H1 (cell line): Measurements from ENCODE around the gene RNU5D-1. TPM values are rescaled to one million over a fixed set of nuclear protein-coding genes. Genes with fewer than 3 reads are reported as not detected.

Source experiments
- BRCA1 ChIP-seq: IDR thresholded peaks from 2 replicates; pipeline ENCODE4 v1.6.1; 2012; ENCODE audit warnings: low read depth, low read length, improper control_type of control experiment
- CBX8 ChIP-seq: fragments of 300-800, 300-1000 bp; sonication (generic); IDR thresholded peaks from 2 replicates; pipeline ENCODE4 v1.7.1; 2016; ENCODE audit warnings: low read depth, low read length, borderline replicate concordance
- CEBPB ChIP-seq: IDR thresholded peaks from 2 replicates; pipeline ENCODE4 v1.6.1; 2012; ENCODE audit warnings: low read depth, low read length
- CHD2 ChIP-seq: IDR thresholded peaks from 2 replicates; pipeline ENCODE4 v1.6.1; 2012; ENCODE audit warnings: low read length, improper control_type of control experiment
- CREB1 ChIP-seq: IDR thresholded peaks from 2 replicates; pipeline ENCODE4 v1.6.1; 2012; ENCODE audit warnings: inconsistent platforms
- EGR1 ChIP-seq: IDR thresholded peaks from 2 replicates; pipeline ENCODE4 v1.6.1; 2011; ENCODE audit warnings: low read depth, low read length, borderline replicate concordance
- EP300 ChIP-seq, 2 experiments: IDR thresholded peaks; 1 replicate in 1 of 2; 2 replicates in 1 of 2; pipeline ENCODE4 v1.6.1; 2011 to 2012; ENCODE audit warnings: low read depth in 2 of 2, low read length in 2 of 2, mild to moderate bottlenecking in 2 of 2, borderline replicate concordance in 1 of 2, inconsistent platforms in 1 of 2, moderate library complexity in 1 of 2
- EZH2 ChIP-seq: fragments of 200-600 bp; sonication (generic); IDR thresholded peaks from 2 replicates; pipeline ENCODE4 v1.7.1; 2012; ENCODE audit warnings: low read depth, mild to moderate bottlenecking, moderate library complexity, low read length, inconsistent platforms; ENCODE audit not compliant: severe bottlenecking
- FOSL1 ChIP-seq: IDR thresholded peaks from 2 replicates; pipeline ENCODE4 v1.6.1; 2011; ENCODE audit warnings: mild to moderate bottlenecking, low read depth, low read length, moderate library complexity; ENCODE audit not compliant: insufficient read depth
- GTF2F1 ChIP-seq: IDR thresholded peaks from 2 replicates; pipeline ENCODE4 v1.6.1; 2012; ENCODE audit warnings: low read depth, low read length, improper control_type of control experiment, borderline replicate concordance
- JUN ChIP-seq: IDR thresholded peaks from 2 replicates; pipeline ENCODE4 v1.6.1; 2011; ENCODE audit warnings: low read depth, mild to moderate bottlenecking, improper control_type of control experiment, low read length
- KDM5A ChIP-seq: fragments of 200-600 bp; IDR thresholded peaks from 2 replicates; pipeline ENCODE4 v1.7.1; 2012; ENCODE audit warnings: mild to moderate bottlenecking, low read length, inconsistent platforms, mixed read lengths
- NANOG ChIP-seq: IDR thresholded peaks from 2 replicates; pipeline ENCODE4 v1.6.1; 2011; ENCODE audit warnings: low read length, low read depth, mild to moderate bottlenecking, inconsistent platforms; ENCODE audit not compliant: insufficient read depth, poor library complexity, severe bottlenecking
- NRF1 ChIP-seq: IDR thresholded peaks from 2 replicates; pipeline ENCODE4 v1.6.1; 2011; ENCODE audit warnings: mild to moderate bottlenecking, low read depth, low read length, improper control_type of control experiment
- POLR2AphosphoS5 ChIP-seq: IDR thresholded peaks from 2 replicates; pipeline ENCODE4 v1.6.1; 2011; ENCODE audit warnings: low read depth, low read length
- RFX5 ChIP-seq: IDR thresholded peaks from 2 replicates; pipeline ENCODE4 v1.6.1; 2011; ENCODE audit warnings: low read depth, low read length, improper control_type of control experiment, borderline replicate concordance
- SIX5 ChIP-seq: IDR thresholded peaks from 2 replicates; pipeline ENCODE4 v1.6.1; 2011; ENCODE audit warnings: mild to moderate bottlenecking, low read depth, low read length
- SP1 ChIP-seq: IDR thresholded peaks from 2 replicates; pipeline ENCODE4 v1.6.1; 2011; ENCODE audit warnings: low read depth, low read length
- SP2 ChIP-seq: IDR thresholded peaks from 2 replicates; pipeline ENCODE4 v1.6.1; 2012; ENCODE audit warnings: mild to moderate bottlenecking, low read length, inconsistent platforms
- TAF7 ChIP-seq: optimal IDR thresholded peaks from 2 replicates; pipeline ENCODE3; 2011; ENCODE audit warnings: low read depth, mild to moderate bottlenecking, inconsistent platforms, low read length, moderate library complexity, borderline replicate concordance
- TCF12 ChIP-seq: IDR thresholded peaks from 2 replicates; pipeline ENCODE4 v1.6.1; 2011; ENCODE audit warnings: low read depth, mild to moderate bottlenecking, low read length
- TEAD4 ChIP-seq: IDR thresholded peaks from 2 replicates; pipeline ENCODE4 v1.6.1; 2012; ENCODE audit warnings: low read depth, low read length, inconsistent platforms, mixed read lengths
- polyA plus RNA-seq, 7 experiments: library from polyadenylated mRNA; depleted of rRNA in 3 of 7; stranded (reverse) in 5 of 7; unstranded in 2 of 7; fragments of >200 nt in 5 of 7; fragments of 200-250 nt in 2 of 7; gene quantifications; 1 replicate in 5 of 7; 2 replicates in 1 of 7; 4 replicates in 1 of 7; pipeline versions ENCODE4 v1.2.1 to v1.2.3, GENCODE V29; 2011 to 2013; ENCODE audit warnings: missing spikeins in 2 of 7, mixed read lengths in 2 of 7
- total RNA-seq: library from RNA; stranded (reverse); fragmentation: NEBNext Ultra II Directional; extraction: Animal tissue kit (Norgen Biotek cat#: 25700); gene quantifications from 2 replicates; pipeline ENCODE4 v1.2.1, GENCODE V29; 2021
- TF ChIP-seq, protein P1 (sequence below): IDR thresholded peaks from 2 replicates; pipeline ENCODE4 v1.6.1; 2011; ENCODE audit warnings: low read length, improper control_type of control experiment
- TF ChIP-seq, protein P2 (sequence below): IDR thresholded peaks from 2 replicates; pipeline ENCODE4 v1.6.1; 2012; ENCODE audit warnings: inconsistent platforms

RNU5D-1 gene
- total and polyA plus RNA-seq, 2 of the 8 experiments (the other 6 are each of a cell fraction or from before 2014, with no cell fraction given), result under 0.01 TPM; not detected in 1

DNA sequence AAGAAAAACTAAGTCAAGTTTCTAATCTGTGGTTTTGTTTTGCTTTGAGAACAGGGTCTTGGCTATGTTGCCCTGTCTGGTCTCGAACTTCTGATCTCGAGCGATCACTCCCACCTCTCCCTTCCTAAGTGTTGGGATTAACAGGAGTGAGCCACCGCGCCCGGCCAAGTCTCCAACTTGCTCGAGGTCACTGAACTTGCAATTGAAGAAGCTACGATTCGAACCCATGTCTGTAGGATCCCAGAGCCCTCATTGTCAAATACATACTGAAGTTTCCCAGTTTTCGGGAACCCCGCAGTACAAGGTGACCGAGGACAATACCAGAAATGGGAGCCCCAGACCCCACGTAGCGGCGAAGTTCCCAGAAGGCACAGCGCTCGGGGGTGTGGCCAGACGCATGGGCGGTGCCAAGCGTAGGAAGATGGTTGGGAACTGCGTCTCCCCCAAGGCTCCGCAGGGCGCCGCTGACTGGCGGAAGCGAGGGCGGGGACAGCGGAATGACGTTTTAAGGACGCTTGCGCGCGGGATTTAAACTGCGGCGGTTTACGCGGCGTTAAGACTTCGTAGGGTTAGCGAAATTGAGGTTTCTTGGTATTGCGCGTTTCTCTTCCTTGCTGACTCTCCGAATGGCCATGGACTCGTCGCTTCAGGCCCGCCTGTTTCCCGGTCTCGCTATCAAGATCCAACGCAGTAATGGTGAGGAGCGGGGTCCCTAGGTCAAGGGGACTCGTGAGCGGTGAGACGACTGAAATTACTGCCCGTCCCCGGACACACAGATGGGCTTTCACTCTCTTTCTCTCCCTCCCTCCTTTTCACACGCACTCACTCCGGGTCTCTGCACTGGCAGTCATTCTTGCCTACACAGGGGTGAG, 8.6 kb upstream of the RNU5D-1 start, which contains the start of gene KIF2C (continued):
- no peak for TF ChIP-seq SIX5
- TF ChIP-seq CEBPB, result no peak
- no peak for TF ChIP-seq TAF7
- TF ChIP-seq TEAD4, result no peak
- no peak for TF ChIP-seq EZH2
- 0 out of 2 replicates have a peak, but pooled peaks have one; percentile 19 for TF ChIP-seq BRCA1
- TF ChIP-seq RFX5, result no peak
- no peak for TF ChIP-seq NRF1
- TF ChIP-seq, protein P1, sequence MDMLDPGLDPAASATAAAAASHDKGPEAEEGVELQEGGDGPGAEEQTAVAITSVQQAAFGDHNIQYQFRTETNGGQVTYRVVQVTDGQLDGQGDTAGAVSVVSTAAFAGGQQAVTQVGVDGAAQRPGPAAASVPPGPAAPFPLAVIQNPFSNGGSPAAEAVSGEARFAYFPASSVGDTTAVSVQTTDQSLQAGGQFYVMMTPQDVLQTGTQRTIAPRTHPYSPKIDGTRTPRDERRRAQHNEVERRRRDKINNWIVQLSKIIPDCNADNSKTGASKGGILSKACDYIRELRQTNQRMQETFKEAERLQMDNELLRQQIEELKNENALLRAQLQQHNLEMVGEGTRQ, result no peak
- TF ChIP-seq CHD2, result peak; percentile 68
- TF ChIP-seq TCF12, result no peak
- TF ChIP-seq, protein P2, sequence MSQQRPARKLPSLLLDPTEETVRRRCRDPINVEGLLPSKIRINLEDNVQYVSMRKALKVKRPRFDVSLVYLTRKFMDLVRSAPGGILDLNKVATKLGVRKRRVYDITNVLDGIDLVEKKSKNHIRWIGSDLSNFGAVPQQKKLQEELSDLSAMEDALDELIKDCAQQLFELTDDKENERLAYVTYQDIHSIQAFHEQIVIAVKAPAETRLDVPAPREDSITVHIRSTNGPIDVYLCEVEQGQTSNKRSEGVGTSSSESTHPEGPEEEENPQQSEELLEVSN, result no peak
- TF ChIP-seq FOSL1, result no peak
- no peak for TF ChIP-seq EP300 (IDR thresholded peaks at IDR 0.05; ENCODE audit: borderline replicate concordance in 1 of 2, low read depth in 2 of 2, low read length in 2 of 2)
- TF ChIP-seq CREB1, result peak; percentile 91
- TF ChIP-seq JUN, result no peak
- no peak for TF ChIP-seq NANOG
- no peak for TF ChIP-seq CBX8
- peak; percentile 80 for TF ChIP-seq POLR2AphosphoS5
- TF ChIP-seq GTF2F1, result no peak
- no peak for TF ChIP-seq KDM5A
- no peak for TF ChIP-seq SP1
- TF ChIP-seq SP2, result no peak
- TF ChIP-seq EGR1, result no peak
